Thyroid gland (tissue), 4 donors: ENCODE measurements around the gene TTN. TPM values are rescaled to one million over a fixed set of nuclear protein-coding genes. Genes with fewer than 3 reads are reported as not detected.
"Not testable (repeated sequence)": the region's sequence is repeated elsewhere in the genome, so short reads cannot be mapped to it uniquely, and the experiment has no call there.

Experiments used
- DNase-seq, 2 donors: peaks; one replicate each; pipeline ENCODE4 v3.0.0-alpha.2; 2019
- H3K27ac ChIP-seq, 3 donors: fragments of 200-600 bp; sonication (generic); 1 replicate in 2 of 3; 2 replicates in 1 of 3; pipeline ENCODE4 v1.5.1; 2016 to 2019; ENCODE audit warnings: mild to moderate bottlenecking in 1 of 3, moderate library complexity in 1 of 3
- H3K27me3 ChIP-seq: fragments of 200-600 bp; sonication (generic); one replicate; pipeline ENCODE4 v1.5.1; 2019
- H3K36me3 ChIP-seq, 2 donors: fragments of 200-600 bp; sonication (generic); one replicate each; pipeline ENCODE4 v1.5.1; 2016 to 2019
- H3K4me1 ChIP-seq, 2 donors: fragments of 200-600 bp; sonication (generic); one replicate each; pipeline ENCODE4 v1.5.1; 2017 to 2019
- H3K4me3 ChIP-seq, 3 donors: fragments of 200-600 bp; sonication (generic); replicated peaks in 1 of 3; 1 replicate in 2 of 3; 2 replicates in 1 of 3; pipeline ENCODE4 v1.5.1; 2016; ENCODE audit warnings: mild to moderate bottlenecking in 1 of 3
- H3K9me3 ChIP-seq: fragments of 200-600 bp; sonication (generic); one replicate; pipeline ENCODE4 v1.5.1; 2017
- POLR2A ChIP-seq, 2 donors: fragments of 450-650 bp; IDR thresholded peaks; one replicate each; pipeline ENCODE4 v1.6.1; 2017; ENCODE audit warnings: antibody characterized with exemption in 2 of 2, mild to moderate bottlenecking in 2 of 2, moderate library complexity in 1 of 2
- WGBS, 2 donors: methylation state at CpG; one replicate each; pipeline ENCODE4 v1.1.5; 2017; 5-methylcytosine and 5-hydroxymethylcytosine counted together
- intact Hi-C: fragments of 100-400 bp; cut with DNase I; formaldehyde crosslinking; loops from one replicate; pipeline ENCODE4 v1.15.1; 2023
- total RNA-seq, 4 donors: library from RNA; depleted of rRNA; stranded (reverse); fragments of >200 nt; gene quantifications; one replicate each; pipeline ENCODE4 v1.2.3, GENCODE V29; 2016
- TF ChIP-seq, protein P1 (sequence below), 6 experiments: fragments of 200-600 bp in 3 of 6; fragments of 450-650 bp in 3 of 6; sonication (generic) in 3 of 6; IDR thresholded peaks; one replicate each; pipeline ENCODE4 v1.5.1; 2016 to 2019; ENCODE audit warnings: antibody characterized with exemption in 6 of 6, mild to moderate bottlenecking in 2 of 6, inconsistent platforms in 1 of 6, moderate library complexity in 1 of 6

Gene TTN
- total RNA-seq, 4 donors from 2014 or later: 6.3 to 11.3 (median 10.3) TPM

DNA sequence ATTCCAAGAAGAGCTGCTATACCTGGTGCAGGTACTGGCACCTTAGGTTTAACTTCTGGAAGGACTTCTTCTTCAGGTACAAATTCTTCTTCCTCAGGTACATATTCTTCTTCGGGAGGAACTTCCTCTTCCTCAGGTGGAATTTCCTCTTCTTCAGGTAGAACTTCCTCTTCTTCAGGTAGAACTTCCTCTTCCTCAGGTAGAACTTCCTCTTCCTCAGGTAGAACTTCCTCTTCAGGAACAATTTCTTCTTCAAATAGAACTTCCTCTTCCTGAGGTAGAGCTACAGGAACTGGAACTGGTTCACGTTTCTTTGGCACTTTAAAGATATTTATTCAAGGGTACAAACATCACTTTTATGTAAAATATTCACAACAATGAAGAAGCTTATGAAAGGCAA is 129.6 kb downstream of the TTN start:
- TF ChIP-seq, protein P1, sequence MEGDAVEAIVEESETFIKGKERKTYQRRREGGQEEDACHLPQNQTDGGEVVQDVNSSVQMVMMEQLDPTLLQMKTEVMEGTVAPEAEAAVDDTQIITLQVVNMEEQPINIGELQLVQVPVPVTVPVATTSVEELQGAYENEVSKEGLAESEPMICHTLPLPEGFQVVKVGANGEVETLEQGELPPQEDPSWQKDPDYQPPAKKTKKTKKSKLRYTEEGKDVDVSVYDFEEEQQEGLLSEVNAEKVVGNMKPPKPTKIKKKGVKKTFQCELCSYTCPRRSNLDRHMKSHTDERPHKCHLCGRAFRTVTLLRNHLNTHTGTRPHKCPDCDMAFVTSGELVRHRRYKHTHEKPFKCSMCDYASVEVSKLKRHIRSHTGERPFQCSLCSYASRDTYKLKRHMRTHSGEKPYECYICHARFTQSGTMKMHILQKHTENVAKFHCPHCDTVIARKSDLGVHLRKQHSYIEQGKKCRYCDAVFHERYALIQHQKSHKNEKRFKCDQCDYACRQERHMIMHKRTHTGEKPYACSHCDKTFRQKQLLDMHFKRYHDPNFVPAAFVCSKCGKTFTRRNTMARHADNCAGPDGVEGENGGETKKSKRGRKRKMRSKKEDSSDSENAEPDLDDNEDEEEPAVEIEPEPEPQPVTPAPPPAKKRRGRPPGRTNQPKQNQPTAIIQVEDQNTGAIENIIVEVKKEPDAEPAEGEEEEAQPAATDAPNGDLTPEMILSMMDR (IDR thresholded peaks at IDR 0.05): no peak
- H3K27me3 ChIP-seq: no peaks in the 10 kb centered on the region
- H3K9me3 ChIP-seq: no peaks in the 10 kb centered on the region
- no peaks in the 10 kb centered on the region for H3K36me3 ChIP-seq
- no peaks in the 10 kb centered on the region for H3K4me1 ChIP-seq
- no peak overlapping the region for H3K4me3 ChIP-seq
- intact Hi-C loops: no loop called here
- DNase-seq: no peak
- no peak overlapping the region for H3K27ac ChIP-seq
- 72 to 77% methylated on average over 2 of the region's 2 CpGs for WGBS, 2 donors

DNA sequence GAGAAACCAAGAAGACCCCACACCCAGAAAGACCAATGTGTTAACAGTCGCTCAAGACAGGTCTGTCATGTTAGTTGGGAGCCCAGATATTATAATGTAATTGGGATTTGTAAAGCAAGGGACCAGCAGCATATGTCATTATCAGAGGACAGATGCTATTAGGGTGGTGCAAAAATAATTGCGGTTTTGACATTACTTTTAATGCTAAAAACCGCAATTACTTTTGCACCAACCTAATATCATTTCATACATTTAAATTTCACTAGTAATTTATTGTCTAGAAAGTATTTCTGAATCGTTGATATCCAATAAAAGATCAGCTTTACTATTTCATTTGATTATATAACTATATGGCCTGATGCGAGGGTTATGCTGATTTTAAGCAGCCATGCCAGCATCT is 131.2 kb downstream of the TTN start:
- Histone ChIP-seq H3K9me3 (no peaks in the 10 kb centered on the region), H3K4me3 (no peak overlapping the region)
- TF ChIP-seq, protein P1 (IDR thresholded peaks at IDR 0.05): no peak
- no peak for TF ChIP-seq POLR2A (IDR thresholded peaks at IDR 0.05)

DNA sequence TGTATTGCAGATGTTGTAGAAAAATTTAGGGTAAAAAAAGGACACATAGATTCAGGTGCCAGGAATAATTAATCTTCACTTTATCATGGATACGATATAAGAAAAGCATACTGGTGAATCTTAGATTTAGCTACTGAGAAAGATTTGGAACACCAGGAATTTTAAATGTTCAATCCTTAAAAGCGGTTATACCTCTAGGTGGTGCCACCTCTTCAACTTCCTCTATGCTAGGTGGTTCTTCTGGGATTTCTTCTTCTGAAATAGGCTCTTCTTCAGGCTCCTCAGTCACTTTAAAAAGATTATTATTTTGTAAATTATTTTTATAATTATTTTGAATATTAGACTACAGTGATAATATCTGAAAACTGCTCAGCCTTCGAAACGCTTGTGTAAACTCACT is 133.1 kb downstream of the TTN start:
- TF ChIP-seq POLR2A (IDR thresholded peaks at IDR 0.05): no peak
- TF ChIP-seq, protein P1 (IDR thresholded peaks at IDR 0.05): no peak
- Histone ChIP-seq H3K9me3 (no peaks in the 10 kb centered on the region), H3K4me3 (no peak overlapping the region), H3K27ac (no peak overlapping the region), H3K4me1 (no peaks in the 10 kb centered on the region), H3K36me3 (no peaks in the 10 kb centered on the region), H3K27me3 (no peaks in the 10 kb centered on the region)
- no peak for DNase-seq
- WGBS, 2 donors: 88 to 90% methylated on average over 4 of the region's 4 CpGs
- intact Hi-C loops: no loop called here

More for the DNA sequence above, 131.2 kb downstream of the TTN start:
- Histone ChIP-seq H3K36me3 (no peaks in the 10 kb centered on the region), H3K27me3 (no peaks in the 10 kb centered on the region), H3K4me1 (no peaks in the 10 kb centered on the region), H3K27ac (no peak overlapping the region)
- WGBS, 2 donors: 94 to 96% methylated on average over 5 of the region's 5 CpGs
- DNase-seq: no peak
- intact Hi-C loops: no loop called here

DNA sequence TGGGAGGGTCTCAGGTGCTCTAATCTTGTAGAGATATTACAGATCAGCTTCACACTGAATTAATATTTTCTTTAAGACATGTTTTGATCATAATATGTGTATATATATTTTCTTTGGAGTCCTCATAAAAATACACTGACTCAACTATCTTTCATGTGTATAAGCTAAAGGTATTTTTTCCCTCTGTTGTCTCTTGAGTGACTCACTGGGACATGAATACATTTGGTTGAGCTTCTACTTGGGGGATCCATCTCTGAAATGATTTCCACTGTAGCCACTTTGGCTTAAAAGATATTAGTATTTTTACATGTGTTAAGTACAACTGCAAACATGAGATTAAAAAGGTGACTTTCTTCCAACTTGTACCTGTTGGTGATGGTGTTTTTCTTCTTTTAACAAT is 140.8 kb downstream of the TTN start:
- H3K4me3 ChIP-seq: no peak overlapping the region
- no peaks in the 10 kb centered on the region for H3K9me3 ChIP-seq
- H3K27me3 ChIP-seq: no peaks in the 10 kb centered on the region
- TF ChIP-seq, protein P1 (IDR thresholded peaks at IDR 0.05): no peak
- no peak for TF ChIP-seq POLR2A (IDR thresholded peaks at IDR 0.05)
- H3K4me1 ChIP-seq: no peaks in the 10 kb centered on the region
- intact Hi-C loops: no loop called here
- DNase-seq: no peak
- no peaks in the 10 kb centered on the region for H3K36me3 ChIP-seq
- no peak overlapping the region for H3K27ac ChIP-seq

DNA sequence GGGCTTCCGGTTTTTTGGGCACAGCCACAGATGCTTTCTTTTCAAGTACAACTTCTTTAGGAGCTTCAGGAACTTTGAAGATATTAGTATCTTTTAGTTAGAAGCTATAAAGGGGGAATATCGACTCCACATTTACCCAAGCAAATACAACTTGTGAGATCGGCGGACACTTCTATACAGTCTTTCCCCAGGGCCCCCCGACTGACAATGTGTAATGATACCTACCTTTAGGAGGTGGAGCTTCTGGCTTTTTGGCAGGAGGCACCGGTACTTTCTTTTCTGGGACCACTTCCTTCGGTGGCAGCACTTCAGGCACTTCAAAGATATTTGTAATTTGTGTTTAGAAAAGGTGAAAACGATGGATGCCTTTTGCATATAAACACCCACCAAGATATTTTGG is 148.7 kb downstream of the TTN start:
- WGBS, 2 donors: 66% methylated on average over 3 of the region's 8 CpGs; no CpG with 5 or more reads in 1 of the 2 donors
- H3K4me1 ChIP-seq, H3K27me3 ChIP-seq, H3K4me3 ChIP-seq, H3K9me3 ChIP-seq, DNase-seq, intact Hi-C loops, H3K36me3 ChIP-seq, H3K27ac ChIP-seq: not testable (repeated sequence)

DNA sequence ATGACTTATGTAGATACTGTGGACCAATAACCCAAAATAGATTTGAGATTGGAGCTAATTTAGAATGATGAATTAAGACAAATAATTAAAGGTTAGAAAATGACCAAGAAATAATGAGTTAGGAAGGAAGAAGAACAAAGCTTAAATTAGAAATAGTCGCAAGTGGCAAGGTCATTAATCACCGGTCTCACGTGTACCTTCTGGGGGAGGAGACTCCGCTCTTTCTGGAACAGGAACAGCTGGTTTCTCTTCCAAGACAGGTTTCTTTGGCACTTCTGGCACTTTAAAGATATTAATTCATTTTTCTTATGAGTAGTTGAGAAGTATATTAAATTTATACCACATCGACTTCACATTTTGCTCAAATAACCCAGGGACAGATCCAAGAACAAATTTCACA is 156.7 kb downstream of the TTN start:
- no peaks in the 10 kb centered on the region for H3K4me1 ChIP-seq
- H3K9me3 ChIP-seq: no peaks in the 10 kb centered on the region
- H3K27me3 ChIP-seq: no peaks in the 10 kb centered on the region
- 83 to 85% methylated on average over 5 of the region's 5 CpGs for WGBS, 2 donors
- no peak overlapping the region for H3K4me3 ChIP-seq
- H3K27ac ChIP-seq: no peak overlapping the region
- TF ChIP-seq, protein P1 (IDR thresholded peaks at IDR 0.05): no peak
- no peak for TF ChIP-seq POLR2A (IDR thresholded peaks at IDR 0.05)
- intact Hi-C loops: no loop called here
- H3K36me3 ChIP-seq: no peaks in the 10 kb centered on the region
- no peak for DNase-seq
